HCT116 (cell line): Measurements from ENCODE around the gene RPGRIP1. TPM values are rescaled to one million over a fixed set of nuclear protein-coding genes. Genes with fewer than 3 reads are reported as not detected.

ENCODE experiments used
- ATAC-seq: fragments of 200-7000 bp; cut with Tn5 transposase; 2 replicates; pipeline ENCODE4 v1.9.1; 2020; ENCODE audit warnings: mild to moderate bottlenecking, moderate library complexity
- BruUV-seq: library from RNA; stranded (reverse); fragments of 400-500 nt; replicated peaks from 2 replicates; lab custom pipeline; 2021; lab: Mats Ljungman, UMichigan
- CTCF ChIA-PET: fragments of 300-600 bp; sonication (Branson Sonifier 250); formaldehyde crosslinking; loops from one replicate; lab custom pipeline; 2021; ENCODE audit warnings: antibody characterized with exemption; lab: Charles Lee
- POLR2A ChIA-PET: fragments of 300-600, 350-600 bp; sonication (Branson Sonifier 250); formaldehyde crosslinking; loops from one replicate; lab custom pipeline; 2021; ENCODE audit warnings: antibody characterized with exemption; lab: Charles Lee
- RAD21 ChIA-PET, 2 experiments: fragments of 300-600 bp; sonication (Branson Sonifier 250); formaldehyde crosslinking; loops; one replicate each; lab custom pipeline; 2023; ENCODE audit warnings: low total read pairs in 2 of 2; ENCODE audit not compliant: uncharacterized antibody in 2 of 2, unreplicated experiment in 2 of 2, low non-redundant PET in 1 of 2; lab: Charles Lee
- DNase-seq: peaks from one replicate; pipeline ENCODE4 v3.0.0-alpha.2; 2010; ENCODE audit warnings: low read depth, low spot score
- H2AFZ ChIP-seq: fragments of 200-600 bp; shearing (Covaris generic), sonication (generic); 2 replicates; pipeline ENCODE4 v1.6.1; 2017; ENCODE audit warnings: low read depth, mixed run types, mixed read lengths, antibody characterized with exemption, low read length; ENCODE audit not compliant: poor library complexity, severe bottlenecking
- H3K27ac ChIP-seq: 2 replicates; pipeline ENCODE4 v1.5.1; 2012; ENCODE audit warnings: low read depth, low read length
- H3K27me3 ChIP-seq: fragments of 200-600 bp; sonication (generic); 2 replicates; pipeline ENCODE4 v1.6.1; 2016; ENCODE audit warnings: mixed run types, low read length, mixed read lengths; ENCODE audit not compliant: insufficient read depth
- H3K36me3 ChIP-seq, 2 experiments: fragments of 200-500 bp in 1 of 2; fragments of 200-600 bp in 1 of 2; sonication (Bioruptor generic) in 1 of 2; sonication (generic) in 1 of 2; 2 replicates each; pipeline versions ENCODE4 v1.5.1 to v1.6.1; 2014 to 2016; ENCODE audit warnings: low read length in 2 of 2, inconsistent platforms in 1 of 2, mixed read lengths in 1 of 2, mixed run types in 1 of 2; ENCODE audit not compliant: insufficient read depth in 2 of 2, control insufficient read depth in 1 of 2
- H3K4me1 ChIP-seq, 2 experiments: fragments of 200-600 bp in 1 of 2; sonication (generic) in 1 of 2; 2 replicates each; pipeline versions ENCODE4 v1.5.1 to v1.6.1; 2012 to 2017; ENCODE audit warnings: low read length in 2 of 2, inconsistent platforms in 1 of 2, mild to moderate bottlenecking in 1 of 2, mixed read lengths in 1 of 2, mixed run types in 1 of 2, moderate library complexity in 1 of 2; ENCODE audit not compliant: insufficient read depth in 2 of 2, control insufficient read depth in 1 of 2
- H3K4me2 ChIP-seq: fragments of 200-600 bp; sonication (generic); 2 replicates; pipeline ENCODE4 v1.6.1; 2017; ENCODE audit warnings: mixed run types, low read length, mixed read lengths
- H3K4me3 ChIP-seq, 2 experiments: fragments of 200-600 bp in 1 of 2; sonication (generic) in 1 of 2; replicated peaks in 1 of 2; 2 replicates each; pipeline ENCODE4 v1.5.1; 2011 to 2016; ENCODE audit warnings: low read length in 2 of 2, control low read depth in 1 of 2, low read depth in 1 of 2, mild to moderate bottlenecking in 1 of 2, mixed read lengths in 1 of 2, mixed run types in 1 of 2
- H3K79me2 ChIP-seq: fragments of 200-600 bp; sonication (generic); 2 replicates; pipeline ENCODE4 v1.6.1; 2017; ENCODE audit warnings: mild to moderate bottlenecking, mixed run types, low read length, moderate library complexity, mixed read lengths; ENCODE audit not compliant: insufficient read depth
- H3K9ac ChIP-seq: fragments of 200-600 bp; sonication (generic); 2 replicates; pipeline ENCODE4 v1.6.1; 2016; ENCODE audit warnings: low read length, mixed read lengths
- H3K9me2 ChIP-seq: fragments of 200-600 bp; sonication (generic), shearing (Covaris generic); 2 replicates; pipeline ENCODE4 v1.6.1; 2017; ENCODE audit warnings: mixed run types, mild to moderate bottlenecking, moderate library complexity; ENCODE audit not compliant: insufficient read depth
- H3K9me3 ChIP-seq, 2 experiments: fragments of 200-500 bp in 1 of 2; fragments of 200-600 bp in 1 of 2; sonication (Bioruptor generic) in 1 of 2; sonication (generic) in 1 of 2; 2 replicates each; pipeline ENCODE4 v1.6.1; 2014 to 2017; ENCODE audit warnings: low read length in 2 of 2, mixed read lengths in 2 of 2, inconsistent platforms in 1 of 2, low read depth in 1 of 2, mild to moderate bottlenecking in 1 of 2, mixed run types in 1 of 2, moderate library complexity in 1 of 2; ENCODE audit not compliant: control insufficient read depth in 1 of 2, insufficient read depth in 1 of 2
- H4K20me1 ChIP-seq: fragments of 200-600 bp; sonication (generic), shearing (Covaris generic); 2 replicates; pipeline ENCODE4 v1.6.1; 2017; ENCODE audit warnings: mixed run types, mild to moderate bottlenecking, moderate library complexity; ENCODE audit not compliant: insufficient read depth
- ATF3 ChIP-seq: IDR thresholded peaks from 2 replicates; pipeline ENCODE4 v1.6.1; 2012
- CBX3 ChIP-seq: IDR thresholded peaks from 2 replicates; pipeline ENCODE4 v1.6.1; 2012; ENCODE audit warnings: low read depth
- CEBPB ChIP-seq: IDR thresholded peaks from 2 replicates; pipeline ENCODE4 v1.6.1; 2012; ENCODE audit warnings: low read depth
- CTCF ChIP-seq, 3 experiments: fragments of 200-600 bp in 1 of 3; sonication (generic) in 1 of 3; IDR thresholded peaks in 2 of 3; conservative IDR thresholded peaks in 1 of 3; 2 replicates each; pipeline ENCODE4 v1.5.1; 2012 to 2017; ENCODE audit warnings: low read depth in 2 of 3, low read length in 2 of 3, antibody characterized with exemption in 1 of 3, borderline replicate concordance in 1 of 3, control low read depth in 1 of 3, mild to moderate bottlenecking in 1 of 3, mixed read lengths in 1 of 3, mixed run types in 1 of 3, moderate library complexity in 1 of 3; ENCODE audit not compliant: insufficient read depth in 1 of 3
- EGR1 ChIP-seq: IDR thresholded peaks from 2 replicates; pipeline ENCODE4 v1.6.1; 2012; ENCODE audit warnings: low read depth
- EZH2 ChIP-seq: fragments of 200-600 bp; sonication (generic); IDR thresholded peaks from 2 replicates; pipeline ENCODE4 v1.6.1; 2017; ENCODE audit warnings: antibody characterized with exemption, mixed run types
- FOSL1 ChIP-seq: IDR thresholded peaks from 2 replicates; pipeline ENCODE4 v1.6.1; 2012; ENCODE audit warnings: low read depth
- JUND ChIP-seq: IDR thresholded peaks from 2 replicates; pipeline ENCODE4 v1.6.1; 2012
- MAX ChIP-seq: IDR thresholded peaks from 2 replicates; pipeline ENCODE4 v1.6.1; 2012
- POLR2AphosphoS5 ChIP-seq: IDR thresholded peaks from 2 replicates; pipeline ENCODE4 v1.6.1; 2011; ENCODE audit warnings: mild to moderate bottlenecking, low read depth, low read length, moderate library complexity
- REST ChIP-seq: IDR thresholded peaks from 2 replicates; pipeline ENCODE4 v1.6.1; 2012; ENCODE audit warnings: low read depth
- SIN3A ChIP-seq: IDR thresholded peaks from 2 replicates; pipeline ENCODE4 v1.6.1; 2012; ENCODE audit warnings: low read depth
- SP1 ChIP-seq: IDR thresholded peaks from 2 replicates; pipeline ENCODE4 v1.6.1; 2012; ENCODE audit warnings: low read depth
- SRF ChIP-seq: IDR thresholded peaks from 2 replicates; pipeline ENCODE4 v1.6.1; 2012; ENCODE audit warnings: low read depth
- TCF7L2 ChIP-seq: IDR thresholded peaks from 2 replicates; pipeline ENCODE4 v1.7.0; 2011; ENCODE audit warnings: borderline replicate concordance, inconsistent platforms; ENCODE audit not compliant: insufficient read depth, insufficient read length; ENCODE audit errors: extremely low read depth
- YY1 ChIP-seq: IDR thresholded peaks from 2 replicates; pipeline ENCODE4 v1.6.1; 2011; ENCODE audit warnings: low read length, low read depth, moderate library complexity, mild to moderate bottlenecking; ENCODE audit not compliant: insufficient replicate concordance; ENCODE audit errors: extremely low read depth
- ZBTB33 ChIP-seq: IDR thresholded peaks from 2 replicates; pipeline ENCODE4 v1.6.1; 2011; ENCODE audit warnings: mild to moderate bottlenecking, low read length, moderate library complexity; ENCODE audit not compliant: insufficient replicate concordance; ENCODE audit errors: extremely low read depth
- ZFX ChIP-seq: fragments of 450-650 bp; IDR thresholded peaks from 2 replicates; pipeline ENCODE4 v1.6.1; 2017
- ZNF274 ChIP-seq: fragments of 200-500 bp; sonication (Bioruptor generic); IDR thresholded peaks from 2 replicates; pipeline ENCODE4 v1.6.1; 2014; ENCODE audit warnings: mild to moderate bottlenecking, low read depth, low read length, inconsistent platforms
- intact Hi-C: fragments of 100-400 bp; cut with micrococcal nuclease; formaldehyde crosslinking; loops from 2 replicates; pipeline ENCODE4 v1.10.0; 2022
- total RNA-seq: library from RNA; stranded (reverse); gene quantifications from one replicate; pipeline ENCODE4 v1.2.1, GENCODE V29; 2021; ENCODE audit not compliant: unreplicated experiment

Gene RPGRIP1
- total RNA-seq, 1 experiment from 2014 or later, result not detected

GRCh38 chr14:21261824-21262223, 18.1 kb upstream of the RPGRIP1 start:
- Histone ChIP-seq H3K4me3 (no peak overlapping the region), H3K9ac (no peak overlapping the region), H3K79me2 (peaks cover 100% of the 10 kb centered on the region), H4K20me1 (peaks cover 84% of the 10 kb centered on the region), H2AFZ (no peak overlapping the region), H3K36me3 (peaks cover 71 to 79% of the 10 kb centered on the region in 2 experiments), H3K9me3 (no peaks in the 10 kb centered on the region), H3K27me3 (no peaks in the 10 kb centered on the region), H3K9me2 (no peaks in the 10 kb centered on the region), H3K4me2 (no peak overlapping the region), H3K4me1 (peaks cover 7 to 29% of the 10 kb centered on the region in 2 experiments), H3K27ac (no peak overlapping the region)
- RAD21 ChIA-PET, result no interaction called here
- POLR2A ChIA-PET, result no interaction called here
- DNase-seq (no peak), ATAC-seq (no peak)
- no peak for TF ChIP-seq YY1
- no peak for TF ChIP-seq ZBTB33
- TF ChIP-seq SIN3A, result no peak
- TF ChIP-seq SRF, result no peak
- TF ChIP-seq CEBPB, result no peak
- TF ChIP-seq JUND, result no peak
- no peak for TF ChIP-seq ZFX
- no peak for TF ChIP-seq CBX3
- no peak for TF ChIP-seq REST
- TF ChIP-seq ATF3, result no peak
- no peak for TF ChIP-seq ZNF274
- no peak for TF ChIP-seq CTCF (IDR thresholded peaks at IDR 0.05 in 2 of 3, conservative IDR thresholded peaks at IDR 0.05 in 1 of 3; ENCODE audit: borderline replicate concordance in 1 of 3, insufficient read depth in 1 of 3, low read depth in 2 of 3, low read length in 2 of 3)
- no peak for TF ChIP-seq FOSL1
- no peak for TF ChIP-seq TCF7L2
- TF ChIP-seq MAX, result no peak
- TF ChIP-seq SP1, result no peak
- TF ChIP-seq EZH2, result no peak
- TF ChIP-seq POLR2AphosphoS5, result no peak
- TF ChIP-seq EGR1, result no peak
- intact Hi-C loops, result no loop called here
- CTCF ChIA-PET, result no interaction called here
- no TSS peak for BruUV-seq
